ENCODE data around the gene ARHGAP11A. TPM values are rescaled to one million over a fixed set of nuclear protein-coding genes. Genes with fewer than 3 reads are reported as not detected.
A peak's percentile ranks its signal among the peaks of the same experiment; 100 is the strongest.

The ARHGAP11A gene
- total RNA-seq, 1 donor from 2014 or later: 96.0 TPM

DNA sequence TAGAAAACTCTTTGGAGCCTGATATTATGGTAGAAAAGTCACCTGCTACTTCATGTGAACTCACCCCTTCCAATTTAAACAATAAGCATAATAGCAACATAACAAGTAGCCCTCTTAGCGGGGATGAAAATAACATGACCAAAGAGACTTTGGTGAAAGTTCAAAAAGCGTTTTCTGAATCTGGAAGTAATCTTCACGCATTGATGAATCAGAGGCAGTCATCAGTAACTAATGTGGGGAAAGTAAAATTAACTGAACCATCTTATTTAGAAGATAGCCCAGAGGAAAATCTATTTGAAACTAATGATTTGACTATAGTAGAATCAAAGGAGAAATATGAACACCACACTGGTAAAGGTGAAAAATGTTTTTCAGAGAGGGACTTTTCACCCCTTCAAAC is 21.1 kb downstream of the ARHGAP11A start:
- DNase-seq (ENCODE audit: low read depth, low spot score): no peak
- Mint-ChIP-seq H3K4me3 (no peak overlapping the region), H3K4me1 (peaks cover 4% of the 10 kb centered on the region), H3K27ac (ENCODE audit: unreplicated experiment) (no peak overlapping the region), H3K9me3 (no peaks in the 10 kb centered on the region), H3K27me3 (ENCODE audit: low read depth) (no peaks in the 10 kb centered on the region), H3K36me3 (ENCODE audit: low read depth) (peaks cover 15% of the 10 kb centered on the region)
- TF ChIP-seq, protein P1, sequence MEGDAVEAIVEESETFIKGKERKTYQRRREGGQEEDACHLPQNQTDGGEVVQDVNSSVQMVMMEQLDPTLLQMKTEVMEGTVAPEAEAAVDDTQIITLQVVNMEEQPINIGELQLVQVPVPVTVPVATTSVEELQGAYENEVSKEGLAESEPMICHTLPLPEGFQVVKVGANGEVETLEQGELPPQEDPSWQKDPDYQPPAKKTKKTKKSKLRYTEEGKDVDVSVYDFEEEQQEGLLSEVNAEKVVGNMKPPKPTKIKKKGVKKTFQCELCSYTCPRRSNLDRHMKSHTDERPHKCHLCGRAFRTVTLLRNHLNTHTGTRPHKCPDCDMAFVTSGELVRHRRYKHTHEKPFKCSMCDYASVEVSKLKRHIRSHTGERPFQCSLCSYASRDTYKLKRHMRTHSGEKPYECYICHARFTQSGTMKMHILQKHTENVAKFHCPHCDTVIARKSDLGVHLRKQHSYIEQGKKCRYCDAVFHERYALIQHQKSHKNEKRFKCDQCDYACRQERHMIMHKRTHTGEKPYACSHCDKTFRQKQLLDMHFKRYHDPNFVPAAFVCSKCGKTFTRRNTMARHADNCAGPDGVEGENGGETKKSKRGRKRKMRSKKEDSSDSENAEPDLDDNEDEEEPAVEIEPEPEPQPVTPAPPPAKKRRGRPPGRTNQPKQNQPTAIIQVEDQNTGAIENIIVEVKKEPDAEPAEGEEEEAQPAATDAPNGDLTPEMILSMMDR (conservative IDR thresholded peaks at IDR 0.05): no peak

DNA sequence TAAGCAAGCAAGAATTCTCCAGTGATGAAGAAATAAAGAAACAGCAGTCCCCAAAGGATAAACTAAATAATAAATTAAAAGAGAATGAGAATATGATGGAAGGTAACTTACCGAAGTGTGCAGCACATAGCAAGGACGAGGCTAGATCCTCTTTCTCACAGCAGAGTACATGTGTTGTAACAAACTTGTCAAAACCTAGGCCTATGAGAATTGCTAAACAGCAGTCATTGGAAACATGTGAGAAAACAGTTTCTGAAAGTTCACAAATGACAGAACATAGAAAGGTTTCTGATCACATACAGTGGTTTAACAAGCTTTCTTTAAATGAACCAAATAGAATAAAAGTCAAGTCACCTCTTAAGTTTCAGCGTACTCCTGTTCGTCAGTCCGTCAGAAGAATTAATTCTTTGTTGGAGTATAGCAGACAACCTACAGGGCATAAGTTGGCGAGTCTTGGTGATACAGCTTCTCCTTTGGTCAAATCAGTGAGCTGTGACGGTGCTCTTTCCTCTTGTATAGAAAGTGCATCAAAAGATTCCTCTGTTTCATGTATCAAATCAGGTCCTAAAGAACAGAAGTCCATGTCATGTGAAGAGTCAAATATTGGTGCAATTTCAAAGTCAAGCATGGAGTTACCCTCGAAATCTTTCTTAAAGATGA is 21.7 kb downstream of the ARHGAP11A start:
- H3K9me3 Mint-ChIP-seq: no peaks in the 10 kb centered on the region
- peaks cover 10% of the 10 kb centered on the region for H3K4me1 Mint-ChIP-seq
- no peak for DNase-seq (ENCODE audit: low read depth, low spot score)
- H3K4me3 Mint-ChIP-seq: no peak overlapping the region
- H3K27me3 Mint-ChIP-seq (ENCODE audit: low read depth): no peaks in the 10 kb centered on the region
- H3K36me3 Mint-ChIP-seq (ENCODE audit: low read depth): peaks cover 15% of the 10 kb centered on the region
- TF ChIP-seq, protein P1 (conservative IDR thresholded peaks at IDR 0.05): no peak
- no peak overlapping the region for H3K27ac Mint-ChIP-seq (ENCODE audit: unreplicated experiment)

DNA sequence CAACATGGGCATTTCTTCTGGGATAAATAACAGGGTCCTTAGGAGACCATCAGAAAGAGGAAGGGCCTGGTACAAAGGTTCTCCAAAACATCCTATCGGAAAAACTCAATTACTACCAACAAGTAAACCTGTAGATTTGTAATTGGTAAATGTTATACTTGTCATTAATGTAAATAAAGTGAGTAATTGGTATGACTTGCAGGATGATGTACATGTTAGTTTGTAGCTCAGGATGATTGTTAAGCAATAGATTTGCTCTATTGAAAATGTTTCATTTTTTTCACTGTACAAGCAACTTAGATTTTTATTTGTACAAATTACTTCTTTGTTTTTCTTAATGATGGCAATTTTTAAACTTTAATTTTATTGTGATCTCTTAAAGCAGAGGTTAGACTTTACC is 22.4 kb downstream of the ARHGAP11A start:
- Mint-ChIP-seq H3K27me3 (ENCODE audit: low read depth) (no peaks in the 10 kb centered on the region), H3K4me3 (no peak overlapping the region), H3K9me3 (no peaks in the 10 kb centered on the region), H3K4me1 (peaks cover 12% of the 10 kb centered on the region), H3K27ac (ENCODE audit: unreplicated experiment) (no peak overlapping the region), H3K36me3 (ENCODE audit: low read depth) (peaks cover 15% of the 10 kb centered on the region)
- TF ChIP-seq, protein P1 (conservative IDR thresholded peaks at IDR 0.05): no peak
- DNase-seq (ENCODE audit: low read depth, low spot score): no peak

DNA sequence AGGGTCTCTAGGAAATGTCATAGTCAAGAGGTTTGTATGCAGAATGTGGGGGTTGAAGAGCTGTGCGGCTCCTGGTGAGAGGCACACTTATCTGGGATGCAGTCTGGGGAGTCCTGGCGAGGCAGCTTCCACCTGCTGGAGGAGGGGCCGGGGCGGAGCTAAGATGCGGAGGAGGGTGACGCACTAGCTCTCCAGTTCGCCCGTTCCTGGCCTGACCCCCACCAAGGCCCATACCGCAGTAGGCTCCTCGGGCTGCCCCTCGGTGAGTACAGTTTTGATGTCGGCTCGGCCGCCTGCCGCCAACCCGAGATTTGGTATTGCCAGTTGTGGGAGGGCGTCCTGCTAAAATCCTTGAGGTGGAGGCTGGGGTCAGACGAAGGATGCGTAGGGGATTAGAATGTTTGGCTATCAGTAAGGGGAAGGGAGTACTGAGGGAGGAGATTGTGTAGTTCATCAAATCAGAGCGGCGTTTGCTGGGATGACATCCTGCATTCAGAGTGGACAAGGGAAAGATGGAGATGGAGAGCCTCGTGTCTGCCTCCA is 26.3 kb downstream of the ARHGAP11A start, which contains the start of gene SCG5:
TSS of gene SCG5 (plus strand) at position 194 of the 543 bp plus-strand sequence. CDS start 1,883 bp downstream, outside the sequence.
- TF ChIP-seq, protein P1 (conservative IDR thresholded peaks at IDR 0.05): no peak
- Mint-ChIP-seq H3K9me3 (no peaks in the 10 kb centered on the region), H3K27ac (ENCODE audit: unreplicated experiment) (peak within 1 kb of the TSS; percentile 95), H3K27me3 (ENCODE audit: low read depth) (no peaks in the 10 kb centered on the region), H3K4me3 (peak within 1 kb of the TSS; percentile 91), H3K4me1 (peaks cover 17% of the 10 kb centered on the region), H3K36me3 (ENCODE audit: low read depth) (peaks cover 4% of the 10 kb centered on the region)
- peak; percentile 44 for DNase-seq (ENCODE audit: low read depth, low spot score)

DNA sequence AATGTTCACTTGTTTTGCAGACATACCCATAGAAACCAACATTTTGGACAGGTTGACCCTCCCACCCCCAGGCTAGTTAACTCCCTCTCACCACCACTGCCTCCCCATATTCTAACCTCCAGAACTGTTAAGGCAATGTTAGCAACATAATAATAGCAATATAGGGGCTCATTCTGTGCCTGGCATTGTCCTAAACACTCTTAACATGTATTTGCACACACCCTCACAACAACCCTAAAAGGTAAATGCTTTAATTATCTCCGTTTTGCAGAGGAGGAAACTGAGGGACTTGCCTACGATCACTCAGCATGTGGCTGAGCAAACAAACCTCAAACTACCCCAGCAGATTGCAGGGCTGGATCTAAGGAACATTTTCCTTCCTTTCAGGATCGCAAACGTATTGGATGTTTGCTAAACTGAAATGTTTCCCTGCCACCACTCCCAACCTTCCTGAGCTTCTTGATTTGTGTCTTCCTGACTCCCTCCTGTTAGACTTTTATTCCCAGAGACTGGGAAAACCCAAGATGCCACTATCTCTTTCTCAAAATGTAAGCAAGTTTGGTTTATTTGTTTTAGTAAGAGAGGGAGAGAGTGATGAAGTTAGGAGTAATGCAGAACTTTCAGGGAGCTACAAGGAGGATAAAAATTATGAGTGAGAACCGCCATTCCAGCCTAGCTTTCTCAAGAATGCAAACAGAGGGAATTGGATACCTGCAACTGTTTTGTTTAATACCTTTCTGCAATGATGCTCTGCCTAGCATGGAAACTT is 27.5 kb downstream of the ARHGAP11A start:
- H3K27ac Mint-ChIP-seq (ENCODE audit: unreplicated experiment): no peak overlapping the region
- H3K4me3 Mint-ChIP-seq: peak overlapping the region; percentile 31
- H3K4me1 Mint-ChIP-seq: peaks cover 17% of the 10 kb centered on the region
- DNase-seq (ENCODE audit: low read depth, low spot score): no peak
- TF ChIP-seq, protein P1 (conservative IDR thresholded peaks at IDR 0.05): no peak
- H3K27me3 Mint-ChIP-seq (ENCODE audit: low read depth): no peaks in the 10 kb centered on the region
- no peaks in the 10 kb centered on the region for H3K9me3 Mint-ChIP-seq
- H3K36me3 Mint-ChIP-seq (ENCODE audit: low read depth): peaks cover 3% of the 10 kb centered on the region
